Glutamatergic neuron (in vitro differentiated cells): ENCODE data around the gene KRTAP4-4. TPM values are rescaled to one million over a fixed set of nuclear protein-coding genes. Genes with fewer than 3 reads are reported as not detected.
"Not testable (repeated sequence)": the region's sequence is repeated elsewhere in the genome, so short reads cannot be mapped to it uniquely, and the experiment has no call there.

ENCODE experiments used
- DNase-seq: peaks from one replicate; pipeline ENCODE4 v3.0.0; 2022
- H3K27ac Mint-ChIP-seq: one replicate; pipeline ENCODE4 v1.8.0; 2020; ENCODE audit warnings: mild to moderate bottlenecking, mixed read lengths, inconsistent platforms; ENCODE audit not compliant: unreplicated experiment
- H3K27me3 Mint-ChIP-seq: one replicate; pipeline ENCODE4 v1.8.0; 2020; ENCODE audit warnings: mild to moderate bottlenecking, moderate library complexity, mixed read lengths, inconsistent platforms; ENCODE audit not compliant: unreplicated experiment
- H3K36me3 Mint-ChIP-seq: one replicate; pipeline ENCODE4 v1.8.0; 2020; ENCODE audit warnings: mild to moderate bottlenecking, mixed read lengths, inconsistent platforms; ENCODE audit not compliant: unreplicated experiment
- H3K4me1 Mint-ChIP-seq: one replicate; pipeline ENCODE4 v1.8.0; 2020; ENCODE audit warnings: mild to moderate bottlenecking, low read depth, mixed read lengths, inconsistent platforms; ENCODE audit not compliant: unreplicated experiment
- H3K4me3 Mint-ChIP-seq: one replicate; pipeline ENCODE4 v1.8.0; 2020; ENCODE audit warnings: mild to moderate bottlenecking, mixed read lengths, inconsistent platforms; ENCODE audit not compliant: unreplicated experiment
- H3K9me3 Mint-ChIP-seq: one replicate; pipeline ENCODE4 v1.8.0; 2020; ENCODE audit warnings: mild to moderate bottlenecking, moderate library complexity, mixed read lengths, inconsistent platforms; ENCODE audit not compliant: unreplicated experiment
- total RNA-seq: library from RNA; stranded (reverse); fragmentation: NEBNext Ultra II Directional; extraction: Animal tissue kit (Norgen Biotek cat#: 25700); gene quantifications from one replicate; pipeline ENCODE4 v1.2.1, GENCODE V29; 2021; ENCODE audit not compliant: unreplicated experiment
- TF ChIP-seq, protein P1 (sequence below): fragments of 200-600 bp; sonication (generic); IDR thresholded peaks from one replicate; pipeline ENCODE4 v1.5.0; 2021; ENCODE audit not compliant: partially characterized antibody, unreplicated experiment

Gene KRTAP4-4
- total RNA-seq, 1 donor from 2014 or later, result not detected

DNA sequence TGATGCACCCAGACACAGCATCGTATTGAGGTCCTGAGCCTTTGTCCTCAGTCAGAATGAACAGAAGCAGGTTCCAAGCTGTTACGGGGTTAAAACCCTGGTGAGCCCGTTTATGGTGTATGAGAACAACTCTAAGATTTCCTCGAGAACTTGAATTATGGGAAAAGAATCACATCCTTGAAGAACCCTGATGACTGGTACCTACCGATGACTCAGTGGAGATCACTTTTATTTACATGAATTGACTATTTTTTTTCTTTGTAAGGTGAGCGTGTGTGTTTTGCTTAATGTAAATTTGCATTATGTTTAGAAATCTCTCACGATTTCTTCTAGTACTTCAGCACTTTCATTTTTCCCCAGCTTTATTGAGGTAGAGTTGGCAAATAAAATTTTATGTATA is 3.3 kb upstream of the KRTAP4-4 start:
- peaks cover 14% of the 10 kb centered on the region for H3K9me3 Mint-ChIP-seq
- DNase-seq, result no peak
- TF ChIP-seq, protein P1, sequence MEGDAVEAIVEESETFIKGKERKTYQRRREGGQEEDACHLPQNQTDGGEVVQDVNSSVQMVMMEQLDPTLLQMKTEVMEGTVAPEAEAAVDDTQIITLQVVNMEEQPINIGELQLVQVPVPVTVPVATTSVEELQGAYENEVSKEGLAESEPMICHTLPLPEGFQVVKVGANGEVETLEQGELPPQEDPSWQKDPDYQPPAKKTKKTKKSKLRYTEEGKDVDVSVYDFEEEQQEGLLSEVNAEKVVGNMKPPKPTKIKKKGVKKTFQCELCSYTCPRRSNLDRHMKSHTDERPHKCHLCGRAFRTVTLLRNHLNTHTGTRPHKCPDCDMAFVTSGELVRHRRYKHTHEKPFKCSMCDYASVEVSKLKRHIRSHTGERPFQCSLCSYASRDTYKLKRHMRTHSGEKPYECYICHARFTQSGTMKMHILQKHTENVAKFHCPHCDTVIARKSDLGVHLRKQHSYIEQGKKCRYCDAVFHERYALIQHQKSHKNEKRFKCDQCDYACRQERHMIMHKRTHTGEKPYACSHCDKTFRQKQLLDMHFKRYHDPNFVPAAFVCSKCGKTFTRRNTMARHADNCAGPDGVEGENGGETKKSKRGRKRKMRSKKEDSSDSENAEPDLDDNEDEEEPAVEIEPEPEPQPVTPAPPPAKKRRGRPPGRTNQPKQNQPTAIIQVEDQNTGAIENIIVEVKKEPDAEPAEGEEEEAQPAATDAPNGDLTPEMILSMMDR, result no peak
- no peak overlapping the region for H3K4me3 Mint-ChIP-seq
- peaks cover 4% of the 10 kb centered on the region for H3K36me3 Mint-ChIP-seq
- H3K4me1 Mint-ChIP-seq, result no peaks in the 10 kb centered on the region
- H3K27me3 Mint-ChIP-seq, result peaks cover 7% of the 10 kb centered on the region
- no peak overlapping the region for H3K27ac Mint-ChIP-seq

- not testable (repeated sequence) for H3K9me3 Mint-ChIP-seq, H3K27ac Mint-ChIP-seq, H3K4me1 Mint-ChIP-seq, H3K4me3 Mint-ChIP-seq, H3K27me3 Mint-ChIP-seq, H3K36me3 Mint-ChIP-seq
- peak; percentile 26 for DNase-seq
Measured at GRCh38 chr17:41160190-41160589, 358 bp downstream of the KRTAP4-4 start.

- H3K27me3 Mint-ChIP-seq, result peaks cover 8% of the 10 kb centered on the region
- H3K9me3 Mint-ChIP-seq, result peaks cover 5% of the 10 kb centered on the region
- no peak overlapping the region for H3K4me3 Mint-ChIP-seq
- no peak for DNase-seq
- H3K36me3 Mint-ChIP-seq, result peaks cover 4% of the 10 kb centered on the region
- TF ChIP-seq, protein P1, result no peak
- H3K27ac Mint-ChIP-seq, result no peak overlapping the region
- no peaks in the 10 kb centered on the region for H3K4me1 Mint-ChIP-seq
Measured at GRCh38 chr17:41153856-41154255, 6.7 kb downstream of the KRTAP4-4 start.

- H3K4me1 Mint-ChIP-seq, result no peaks in the 10 kb centered on the region
- no peak overlapping the region for H3K27ac Mint-ChIP-seq
- no peak overlapping the region for H3K4me3 Mint-ChIP-seq
- H3K27me3 Mint-ChIP-seq, result peaks cover 8% of the 10 kb centered on the region
- H3K9me3 Mint-ChIP-seq, result peaks cover 8% of the 10 kb centered on the region
- DNase-seq, result no peak
- peaks cover 4% of the 10 kb centered on the region for H3K36me3 Mint-ChIP-seq
- TF ChIP-seq, protein P1, result no peak
Measured at GRCh38 chr17:41151525-41151924, 9.0 kb downstream of the KRTAP4-4 start.

DNA sequence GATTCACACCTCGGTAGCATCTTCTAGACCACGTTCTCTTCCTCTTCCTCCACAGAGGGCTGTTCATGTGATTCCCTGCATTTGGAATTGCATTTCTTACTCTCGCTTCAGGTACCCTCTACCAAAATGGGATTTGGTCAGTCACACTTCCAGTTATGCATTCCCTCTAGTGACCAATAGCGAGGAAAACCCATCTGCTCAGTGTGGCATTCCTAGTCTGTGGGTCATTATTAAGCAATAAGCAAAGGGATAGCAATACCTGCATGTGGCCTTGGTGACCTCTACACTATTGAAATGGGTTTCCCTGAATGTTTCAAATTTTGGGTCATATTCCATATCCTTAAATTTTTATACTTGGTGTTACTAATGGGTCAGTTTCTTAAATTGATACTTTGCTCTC is 10.5 kb downstream of the KRTAP4-4 start:
- Mint-ChIP-seq H3K36me3 (peaks cover 4% of the 10 kb centered on the region), H3K4me3 (no peak overlapping the region), H3K9me3 (peaks cover 8% of the 10 kb centered on the region), H3K4me1 (no peaks in the 10 kb centered on the region), H3K27me3 (peaks cover 8% of the 10 kb centered on the region), H3K27ac (no peak overlapping the region)
- no peak for DNase-seq
- TF ChIP-seq, protein P1, result no peak

GRCh38 chr17:41149652-41149985 is 10.9 kb downstream of the KRTAP4-4 start, which contains the start of gene KRTAP4-5:
Gene KRTAP4-5 (minus strand): TSS chr17:41149825. CDS start chr17:41149767, 58 bp downstream.
- Mint-ChIP-seq H3K27me3 (peaks cover 8% of the 10 kb centered on the region), H3K4me1 (no peaks in the 10 kb centered on the region), H3K36me3 (peaks cover 4% of the 10 kb centered on the region), H3K9me3 (peaks cover 8% of the 10 kb centered on the region), H3K27ac (peak within 1 kb of the TSS; percentile 23), H3K4me3 (no peak within 1 kb of the TSS)
- no peak for DNase-seq
- TF ChIP-seq, protein P1, result no peak

DNA sequence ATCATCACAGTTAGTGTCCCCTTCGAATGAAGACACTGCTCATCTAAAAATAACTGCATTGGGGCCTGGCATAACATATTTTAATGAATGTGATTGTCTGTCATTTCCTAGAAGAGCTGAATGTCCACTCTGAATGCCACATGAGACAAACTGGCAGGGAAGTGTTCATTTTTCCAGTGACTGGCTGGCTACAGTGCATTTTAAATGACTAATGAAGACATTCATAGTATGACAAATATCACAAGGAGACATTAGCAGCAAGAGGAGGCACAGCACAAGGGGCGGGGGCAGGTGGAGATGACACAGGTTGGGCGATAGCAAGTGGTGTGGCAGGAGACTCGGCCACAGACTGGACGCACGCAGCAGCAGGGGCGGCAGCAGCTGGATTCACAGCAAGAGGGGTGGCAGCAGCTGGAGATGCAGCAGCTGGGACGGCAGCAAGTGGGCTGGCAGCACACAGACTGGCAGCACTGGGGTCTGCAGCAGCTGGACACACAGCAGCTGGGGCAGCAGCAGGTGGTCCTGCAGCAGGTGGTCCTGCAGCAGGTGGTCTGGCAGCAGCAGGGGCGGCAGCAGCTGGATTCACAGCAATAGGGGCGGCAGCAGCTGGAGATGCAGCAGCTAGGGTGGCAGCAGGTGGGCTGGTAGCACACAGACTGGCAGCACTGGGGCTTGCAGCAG is 11.4 kb downstream of the KRTAP4-4 start:
- not testable (repeated sequence) for H3K27me3 Mint-ChIP-seq, H3K9me3 Mint-ChIP-seq, H3K4me3 Mint-ChIP-seq, H3K36me3 Mint-ChIP-seq, H3K4me1 Mint-ChIP-seq
- H3K27ac Mint-ChIP-seq, result peak overlapping the region; percentile 23
- DNase-seq, result peak; percentile 22
